SU-DHL-6 (cell line): ENCODE measurements around the gene AFF3.

Experiments
- H2AFZ ChIP-seq: fragments of 200-600 bp; sonication (generic); 2 replicates; pipeline ENCODE4 v1.6.1; 2014; ENCODE audit warnings: low read depth, mild to moderate bottlenecking, moderate library complexity, mixed read lengths, antibody characterized with exemption, low read length; ENCODE audit not compliant: severe bottlenecking
- H3F3A ChIP-seq: fragments of 200-600 bp; shearing (Covaris generic); 2 replicates; pipeline ENCODE4 v1.6.0; 2016; ENCODE audit warnings: antibody characterized with exemption, mild to moderate bottlenecking; ENCODE audit not compliant: insufficient read depth
- H3K27ac ChIP-seq: fragments of 200-600 bp; sonication (generic); 2 replicates; pipeline ENCODE4 v1.5.1; 2016; ENCODE audit warnings: low read depth, mild to moderate bottlenecking, low read length, moderate library complexity, mixed read lengths
- H3K27me3 ChIP-seq: fragments of 200-600 bp; sonication (generic), shearing (Covaris generic); 2 replicates; pipeline ENCODE4 v1.6.0; 2014; ENCODE audit warnings: mild to moderate bottlenecking, low read length
- H3K36me3 ChIP-seq: fragments of 200-600 bp; sonication (generic); 2 replicates; pipeline ENCODE4 v1.6.1; 2014; ENCODE audit warnings: mild to moderate bottlenecking, low read length, mixed read lengths
- H3K4me2 ChIP-seq: fragments of 300-600, 200-600 bp; shearing (Covaris generic), sonication (generic); 2 replicates; pipeline ENCODE4 v1.6.0; 2014; ENCODE audit warnings: low read length, low read depth, mild to moderate bottlenecking; ENCODE audit not compliant: poor library complexity, severe bottlenecking
- H3K4me3 ChIP-seq: fragments of 200-600 bp; sonication (generic); 2 replicates; pipeline ENCODE4 v1.5.1; 2014; ENCODE audit warnings: antibody characterized with exemption, low read length, mild to moderate bottlenecking, mixed read lengths; ENCODE audit not compliant: insufficient read depth, poor library complexity, severe bottlenecking
- H3K79me2 ChIP-seq: fragments of 200-600 bp; sonication (generic); 2 replicates; pipeline ENCODE4 v1.6.1; 2014; ENCODE audit warnings: mild to moderate bottlenecking, low read length, moderate library complexity; ENCODE audit not compliant: insufficient read depth
- H3K9ac ChIP-seq: fragments of 200-600 bp; sonication (generic); 2 replicates; pipeline ENCODE4 v1.7.0; 2014; ENCODE audit warnings: mild to moderate bottlenecking, low read length
- H3K9me2 ChIP-seq: fragments of 200-600 bp; sonication (generic); replicated peaks from 2 replicates; pipeline ENCODE4 v1.6.1; 2014; ENCODE audit warnings: low read length; ENCODE audit not compliant: insufficient read depth
- H3K9me3 ChIP-seq: fragments of 200-600 bp; sonication (generic); 2 replicates; pipeline ENCODE4 v1.6.1; 2014; ENCODE audit warnings: low read length, mixed read lengths; ENCODE audit not compliant: insufficient read depth
- H4K20me1 ChIP-seq: fragments of 200-600 bp; sonication (generic); 2 replicates; pipeline ENCODE4 v1.6.1; 2014; ENCODE audit warnings: low read depth, mild to moderate bottlenecking, antibody characterized with exemption, low read length, moderate library complexity, mixed read lengths
- EZH2phosphoT487 ChIP-seq: fragments of 200-600 bp; sonication (generic), shearing (Covaris generic); conservative IDR thresholded peaks from 2 replicates; pipeline ENCODE4 v1.6.1; 2018; ENCODE audit warnings: mild to moderate bottlenecking, antibody characterized with exemption, low read length, moderate library complexity, mixed read lengths
- TF ChIP-seq, protein P1 (sequence below): fragments of 200-600 bp; sonication (generic); IDR thresholded peaks from one replicate; pipeline ENCODE4 v1.5.1; 2017; ENCODE audit warnings: antibody characterized with exemption, mild to moderate bottlenecking, low read length, moderate library complexity; ENCODE audit not compliant: insufficient read depth, poor library complexity, severe bottlenecking

The AFF3 gene, protein sequence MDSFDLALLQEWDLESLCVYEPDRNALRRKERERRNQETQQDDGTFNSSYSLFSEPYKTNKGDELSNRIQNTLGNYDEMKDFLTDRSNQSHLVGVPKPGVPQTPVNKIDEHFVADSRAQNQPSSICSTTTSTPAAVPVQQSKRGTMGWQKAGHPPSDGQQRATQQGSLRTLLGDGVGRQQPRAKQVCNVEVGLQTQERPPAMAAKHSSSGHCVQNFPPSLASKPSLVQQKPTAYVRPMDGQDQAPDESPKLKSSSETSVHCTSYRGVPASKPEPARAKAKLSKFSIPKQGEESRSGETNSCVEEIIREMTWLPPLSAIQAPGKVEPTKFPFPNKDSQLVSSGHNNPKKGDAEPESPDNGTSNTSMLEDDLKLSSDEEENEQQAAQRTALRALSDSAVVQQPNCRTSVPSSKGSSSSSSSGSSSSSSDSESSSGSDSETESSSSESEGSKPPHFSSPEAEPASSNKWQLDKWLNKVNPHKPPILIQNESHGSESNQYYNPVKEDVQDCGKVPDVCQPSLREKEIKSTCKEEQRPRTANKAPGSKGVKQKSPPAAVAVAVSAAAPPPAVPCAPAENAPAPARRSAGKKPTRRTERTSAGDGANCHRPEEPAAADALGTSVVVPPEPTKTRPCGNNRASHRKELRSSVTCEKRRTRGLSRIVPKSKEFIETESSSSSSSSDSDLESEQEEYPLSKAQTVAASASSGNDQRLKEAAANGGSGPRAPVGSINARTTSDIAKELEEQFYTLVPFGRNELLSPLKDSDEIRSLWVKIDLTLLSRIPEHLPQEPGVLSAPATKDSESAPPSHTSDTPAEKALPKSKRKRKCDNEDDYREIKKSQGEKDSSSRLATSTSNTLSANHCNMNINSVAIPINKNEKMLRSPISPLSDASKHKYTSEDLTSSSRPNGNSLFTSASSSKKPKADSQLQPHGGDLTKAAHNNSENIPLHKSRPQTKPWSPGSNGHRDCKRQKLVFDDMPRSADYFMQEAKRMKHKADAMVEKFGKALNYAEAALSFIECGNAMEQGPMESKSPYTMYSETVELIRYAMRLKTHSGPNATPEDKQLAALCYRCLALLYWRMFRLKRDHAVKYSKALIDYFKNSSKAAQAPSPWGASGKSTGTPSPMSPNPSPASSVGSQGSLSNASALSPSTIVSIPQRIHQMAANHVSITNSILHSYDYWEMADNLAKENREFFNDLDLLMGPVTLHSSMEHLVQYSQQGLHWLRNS (N-terminal part only)

DNA sequence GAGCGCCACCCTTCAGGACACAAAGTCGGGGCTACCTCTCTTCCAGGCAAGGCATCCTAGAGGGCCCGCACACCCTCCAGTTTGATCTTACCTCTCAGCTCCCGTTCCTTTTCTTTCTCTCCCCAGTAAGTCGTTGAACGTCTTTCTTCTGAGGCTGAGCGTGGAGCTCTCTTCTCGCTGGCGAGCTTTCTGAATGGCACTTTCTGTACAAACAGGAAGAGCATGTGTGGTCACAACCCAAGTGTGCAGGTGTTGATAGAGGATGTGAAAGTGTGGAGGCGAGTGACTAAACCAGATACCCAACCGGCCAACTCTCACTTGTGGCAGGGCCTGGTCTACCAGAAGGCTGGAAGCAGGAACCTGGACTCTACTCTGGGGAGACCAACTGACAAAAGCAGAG is at the start of gene AFF3:
Gene AFF3 (minus strand): TSS at position 198 of the 400 bp plus-strand sequence. CDS start 38,136 bp downstream, outside the sequence.
- H3K4me2 ChIP-seq: peak within 1 kb of the TSS; percentile 80
- H3K9ac ChIP-seq: peak within 1 kb of the TSS; percentile 91
- H3K36me3 ChIP-seq: no peaks in the 10 kb centered on the region; the same call in 1 of the 2 replicates
- peaks cover 3% of the 10 kb centered on the region; the same call in 1 of the 2 replicates for H3F3A ChIP-seq
- no peak for TF ChIP-seq EZH2phosphoT487
- TF ChIP-seq, protein P1, sequence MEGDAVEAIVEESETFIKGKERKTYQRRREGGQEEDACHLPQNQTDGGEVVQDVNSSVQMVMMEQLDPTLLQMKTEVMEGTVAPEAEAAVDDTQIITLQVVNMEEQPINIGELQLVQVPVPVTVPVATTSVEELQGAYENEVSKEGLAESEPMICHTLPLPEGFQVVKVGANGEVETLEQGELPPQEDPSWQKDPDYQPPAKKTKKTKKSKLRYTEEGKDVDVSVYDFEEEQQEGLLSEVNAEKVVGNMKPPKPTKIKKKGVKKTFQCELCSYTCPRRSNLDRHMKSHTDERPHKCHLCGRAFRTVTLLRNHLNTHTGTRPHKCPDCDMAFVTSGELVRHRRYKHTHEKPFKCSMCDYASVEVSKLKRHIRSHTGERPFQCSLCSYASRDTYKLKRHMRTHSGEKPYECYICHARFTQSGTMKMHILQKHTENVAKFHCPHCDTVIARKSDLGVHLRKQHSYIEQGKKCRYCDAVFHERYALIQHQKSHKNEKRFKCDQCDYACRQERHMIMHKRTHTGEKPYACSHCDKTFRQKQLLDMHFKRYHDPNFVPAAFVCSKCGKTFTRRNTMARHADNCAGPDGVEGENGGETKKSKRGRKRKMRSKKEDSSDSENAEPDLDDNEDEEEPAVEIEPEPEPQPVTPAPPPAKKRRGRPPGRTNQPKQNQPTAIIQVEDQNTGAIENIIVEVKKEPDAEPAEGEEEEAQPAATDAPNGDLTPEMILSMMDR: peak; percentile 10
- H3K79me2 ChIP-seq: peaks cover 49% of the 10 kb centered on the region
- no peaks in the 10 kb centered on the region for H3K27me3 ChIP-seq
- peak within 1 kb of the TSS; percentile 87 for H3K4me3 ChIP-seq
- H3K27ac ChIP-seq: peak within 1 kb of the TSS; percentile 92
- H4K20me1 ChIP-seq: 0 out of 2 replicates have a peak, but pooled peaks cover 2% of the 10 kb centered on the region
- H3K9me2 ChIP-seq: no peaks in the 10 kb centered on the region
- H2AFZ ChIP-seq: peak within 1 kb of the TSS; percentile 32
- H3K9me3 ChIP-seq: no peaks in the 10 kb centered on the region

DNA sequence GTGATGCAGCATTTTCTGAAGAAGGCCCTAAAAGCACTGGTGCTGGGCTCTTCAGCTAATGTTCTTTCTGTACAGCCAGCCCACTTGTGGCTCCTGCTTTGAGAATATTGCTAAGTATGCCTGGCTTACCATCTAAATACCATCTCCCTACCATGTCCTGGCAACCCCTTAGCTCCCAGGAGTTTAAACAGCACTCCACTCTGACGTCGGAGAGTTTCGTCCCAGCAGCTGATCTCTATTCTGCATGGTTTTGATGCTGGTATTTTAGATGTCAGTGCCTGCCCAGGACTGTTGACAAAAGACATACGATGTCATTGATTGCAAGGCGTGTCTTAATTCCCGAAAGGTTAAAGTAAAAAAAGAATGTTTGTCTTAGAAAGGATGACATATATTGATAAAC is 47.0 kb upstream of the AFF3 start:
- no peak overlapping the region for H2AFZ ChIP-seq
- H3K9me3 ChIP-seq: no peaks in the 10 kb centered on the region
- TF ChIP-seq, protein P1: no peak
- no peak for TF ChIP-seq EZH2phosphoT487
- no peak overlapping the region for H3K27ac ChIP-seq
- H3K9me2 ChIP-seq: no peaks in the 10 kb centered on the region
- no peaks in the 10 kb centered on the region for H3K27me3 ChIP-seq
- H3K9ac ChIP-seq: no peak overlapping the region
- H4K20me1 ChIP-seq: no peaks in the 10 kb centered on the region
- H3K36me3 ChIP-seq: no peaks in the 10 kb centered on the region
- H3K79me2 ChIP-seq: no peaks in the 10 kb centered on the region
- no peak overlapping the region for H3K4me2 ChIP-seq
- H3K4me3 ChIP-seq: no peak overlapping the region
- H3F3A ChIP-seq: no peaks in the 10 kb centered on the region

DNA sequence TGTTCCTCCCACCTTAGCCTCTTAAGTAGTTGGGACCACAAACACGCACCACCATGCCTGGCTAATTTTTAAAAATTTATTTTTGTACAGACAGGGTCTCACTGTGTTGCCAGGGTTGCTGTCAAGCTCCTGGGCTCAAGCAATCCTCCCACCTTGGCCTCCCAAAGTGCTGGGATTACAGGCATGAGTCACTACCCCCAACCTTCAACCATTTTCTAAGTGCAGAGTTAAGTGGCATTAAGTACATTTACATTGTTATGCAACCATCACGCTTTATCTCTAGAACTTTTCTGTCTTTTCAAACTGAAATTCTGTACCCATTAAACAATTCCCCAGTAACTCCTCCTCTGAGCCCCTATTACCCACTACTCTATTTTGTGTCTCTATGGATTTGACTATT is 45.9 kb upstream of the AFF3 start:
- no peaks in the 10 kb centered on the region for H3K27me3 ChIP-seq
- H3F3A ChIP-seq: no peaks in the 10 kb centered on the region
- H4K20me1 ChIP-seq: no peaks in the 10 kb centered on the region
- TF ChIP-seq, protein P1: no peak
- no peak for TF ChIP-seq EZH2phosphoT487
- no peaks in the 10 kb centered on the region for H3K9me2 ChIP-seq
- H3K27ac ChIP-seq: no peak overlapping the region
- no peak overlapping the region for H3K4me3 ChIP-seq
- no peaks in the 10 kb centered on the region for H3K79me2 ChIP-seq
- no peak overlapping the region for H3K9ac ChIP-seq
- no peaks in the 10 kb centered on the region for H3K36me3 ChIP-seq
- no peak overlapping the region for H3K4me2 ChIP-seq
- H3K9me3 ChIP-seq: no peaks in the 10 kb centered on the region
- H2AFZ ChIP-seq: no peak overlapping the region
